Ammon's horn (tissue), 1 donor: ENCODE data around the gene DOCK4.
A peak's percentile ranks its signal among the peaks of the same experiment; 100 is the strongest.

Source experiments
- DNase-seq: peaks from one replicate; pipeline ENCODE4 v3.0.0-alpha.2; 2016; ENCODE audit warnings: low spot score

Gene DOCK4

GRCh38 chr7:112192236-112193154 is 13.7 kb downstream of the DOCK4 start:
- DNase-seq: no peak

DNA sequence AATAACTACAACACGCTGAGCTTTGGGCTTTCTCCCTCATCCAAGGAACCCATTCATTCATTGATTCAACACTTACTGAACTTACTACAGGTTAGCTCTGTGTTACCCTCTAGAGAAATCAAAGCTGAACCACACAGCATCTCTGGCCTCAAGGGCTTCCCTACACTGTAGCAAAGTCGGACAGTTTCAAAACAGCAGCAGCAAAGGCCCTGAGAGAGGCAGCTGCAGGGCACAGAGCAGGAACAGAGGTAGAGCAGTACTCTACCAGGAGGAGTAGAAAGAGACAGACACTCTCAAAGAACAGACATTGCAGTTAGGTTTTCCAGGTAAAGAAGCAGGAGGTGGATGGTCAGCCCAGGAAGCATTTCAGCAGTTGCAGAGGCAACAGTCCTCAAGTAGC is 16.1 kb downstream of the DOCK4 start:
- no peak for DNase-seq

DNA sequence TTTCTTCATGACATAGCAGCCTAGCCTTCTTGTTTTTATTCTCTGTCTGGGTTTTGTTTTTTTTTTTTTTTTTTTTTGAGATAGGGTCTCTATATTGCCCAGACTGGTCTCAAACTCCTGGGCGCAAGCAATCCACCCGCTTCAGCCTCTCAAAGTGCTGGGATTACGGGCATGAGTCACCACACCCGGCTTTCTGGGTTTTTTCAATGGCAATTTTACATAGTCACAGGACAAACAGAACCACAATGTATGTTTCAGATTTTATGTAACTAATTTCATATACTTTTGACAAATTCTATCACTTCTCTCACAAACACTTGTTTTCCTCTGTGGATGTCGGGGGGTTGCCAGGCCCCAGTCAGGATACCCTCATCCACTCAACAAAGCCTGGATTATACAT is 16.5 kb downstream of the DOCK4 start:
- no peak for DNase-seq

- no peak for DNase-seq
These were observed 17.9 kb downstream of the DOCK4 start for GRCh38 chr7:112188257-112188656.

DNA sequence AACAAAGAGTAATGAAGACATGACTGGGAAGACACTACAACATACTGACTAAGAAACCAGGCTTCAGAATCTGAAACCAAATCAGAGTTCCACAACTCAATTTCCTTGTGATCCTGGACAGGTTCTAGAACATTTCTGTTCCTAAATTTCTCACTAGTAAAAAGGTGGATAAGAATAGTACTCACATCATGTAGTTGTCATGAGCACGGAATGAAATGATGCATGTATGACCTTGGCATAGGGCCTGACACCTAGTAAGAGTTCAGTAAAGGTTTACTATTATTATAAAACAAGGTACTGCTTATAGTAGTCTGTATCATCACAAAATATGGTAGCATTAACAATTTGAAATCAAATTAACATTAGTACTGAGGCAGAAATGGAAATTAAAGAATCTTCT is 19.9 kb downstream of the DOCK4 start:
- no peak for DNase-seq

- DNase-seq: peak; percentile 54
These were observed 21.0 kb downstream of the DOCK4 start for GRCh38 chr7:112185005-112185834.

DNA sequence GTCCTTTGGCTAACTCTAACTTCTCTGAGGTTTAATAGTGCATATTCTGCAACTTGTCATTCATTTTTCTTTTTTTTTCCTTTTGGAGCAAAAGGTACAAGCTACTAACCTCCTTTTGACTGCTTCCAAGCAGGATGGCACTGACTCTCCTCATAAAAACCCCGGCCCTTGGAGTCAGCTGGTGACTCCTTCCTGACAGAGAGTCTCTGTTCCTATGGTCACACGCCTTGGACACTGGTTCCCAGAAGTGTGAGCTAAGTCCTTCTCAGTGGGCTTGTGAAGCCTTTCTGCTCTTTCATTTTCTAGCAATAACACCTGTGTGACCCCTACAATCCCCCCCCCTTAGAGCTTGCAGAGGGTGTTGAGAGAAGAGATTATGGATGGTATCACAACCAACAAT is 21.7 kb downstream of the DOCK4 start:
- DNase-seq: peak; percentile 60

DNA sequence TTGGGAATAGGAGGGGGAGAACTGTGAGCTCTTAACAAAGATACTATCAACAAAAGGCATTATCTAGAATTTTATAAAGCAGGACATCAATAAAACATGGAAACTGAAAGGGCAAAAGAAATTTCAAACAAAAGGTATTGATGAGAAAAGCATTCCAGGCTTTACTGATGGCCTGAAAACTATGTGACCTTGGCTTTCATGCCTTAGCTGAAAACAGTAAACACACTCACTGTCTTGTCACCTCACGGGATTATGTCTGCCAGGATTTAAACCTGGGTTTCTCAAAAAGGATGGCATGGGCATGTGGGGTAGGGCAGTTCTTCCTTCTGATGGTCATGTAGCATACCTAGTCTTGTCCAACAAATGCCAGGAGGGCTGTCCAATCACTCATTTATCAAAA is 22.9 kb downstream of the DOCK4 start:
- DNase-seq: no peak

GRCh38 chr7:112182749-112183148 is 23.4 kb downstream of the DOCK4 start:
- peak; percentile 92 for DNase-seq

- DNase-seq: no peak
These were observed 26.0 kb downstream of the DOCK4 start for GRCh38 chr7:112180223-112180622.

GRCh38 chr7:112176693-112177415 is 29.3 kb downstream of the DOCK4 start:
- DNase-seq: no peak

- DNase-seq: no peak
These were observed 30.0 kb downstream of the DOCK4 start for GRCh38 chr7:112176241-112176640.

DNA sequence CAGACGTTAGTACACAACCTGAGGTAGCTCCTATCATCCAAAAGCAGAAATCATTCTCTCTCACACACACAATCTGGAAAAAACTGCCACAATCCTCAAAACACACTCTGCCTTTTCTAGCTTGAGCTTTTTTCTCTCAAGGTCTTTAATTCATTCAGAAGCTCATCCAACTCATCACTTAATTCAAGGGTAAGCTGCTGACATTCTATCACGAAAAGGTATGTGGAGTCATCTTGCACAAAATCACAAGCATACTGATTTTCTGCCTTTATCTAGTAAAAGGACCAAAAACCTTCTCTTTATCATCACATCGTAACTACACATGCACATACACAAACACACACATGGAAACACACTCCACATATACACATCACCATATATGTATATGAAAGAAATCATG is 32.0 kb downstream of the DOCK4 start:
- DNase-seq: no peak

- no peak for DNase-seq
These were observed 32.7 kb downstream of the DOCK4 start for GRCh38 chr7:112173568-112173905.

GRCh38 chr7:112172870-112173567 is 33.2 kb downstream of the DOCK4 start:
- DNase-seq: no peak

GRCh38 chr7:112171673-112172072 is 34.5 kb downstream of the DOCK4 start:
- no peak for DNase-seq

DNA sequence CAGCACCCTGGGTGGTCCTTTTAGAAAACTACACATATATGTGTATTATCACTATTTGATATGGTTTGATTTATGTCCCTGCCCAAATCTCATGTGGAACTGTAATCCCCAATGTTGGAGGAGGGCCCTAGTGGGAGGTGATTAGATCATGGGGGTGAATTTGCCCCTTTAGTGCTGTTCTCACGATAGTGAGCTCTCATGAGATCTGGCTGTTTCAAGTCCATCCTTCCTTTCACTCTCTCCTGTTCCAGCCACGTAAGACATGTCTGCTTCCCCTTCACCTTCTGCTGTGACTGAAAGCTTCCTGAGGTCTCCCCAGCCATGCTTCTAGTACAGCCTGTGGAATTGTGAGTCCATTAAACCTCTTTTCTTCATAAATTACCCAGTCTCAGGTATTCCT is 37.3 kb downstream of the DOCK4 start:
- no peak for DNase-seq

- peak; percentile 57 for DNase-seq
These were observed 39.1 kb downstream of the DOCK4 start for GRCh38 chr7:112167147-112167546.

- DNase-seq: no peak
These were observed 43.3 kb downstream of the DOCK4 start for GRCh38 chr7:112162784-112163506.

GRCh38 chr7:112162142-112162766 is 43.9 kb downstream of the DOCK4 start:
- peak; percentile 93 for DNase-seq
